Gastrocnemius medialis (tissue), 4 donors: ENCODE measurements around the gene RSL24D1. TPM values are rescaled to one million over a fixed set of nuclear protein-coding genes. Genes with fewer than 3 reads are reported as not detected.

Source experiments
- ATAC-seq, 2 donors: fragments of 150-250 bp; one replicate each; pipeline ENCODE4 v1.9.1; 2016
- DNase-seq, 2 donors: peaks; one replicate each; pipeline ENCODE4 v3.0.0-alpha.2; 2019
- H3K27ac ChIP-seq, 4 donors: fragments of 200-600 bp; sonication (generic); 1 replicate in 1 of 4; 2 replicates in 3 of 4; pipeline ENCODE4 v1.5.1; 2016 to 2018; ENCODE audit warnings: mild to moderate bottlenecking in 2 of 4, moderate library complexity in 1 of 4
- H3K27me3 ChIP-seq, 3 donors: fragments of 200-600 bp; sonication (generic) in 2 of 3; 1 replicate in 1 of 3; 2 replicates in 2 of 3; pipeline versions ENCODE4 v1.5.1 to v1.6.0; 2016 to 2019; ENCODE audit warnings: mild to moderate bottlenecking in 1 of 3, moderate library complexity in 1 of 3
- H3K36me3 ChIP-seq, 2 donors: fragments of 200-600 bp; sonication (generic) in 1 of 2; one replicate each; pipeline ENCODE4 v1.5.1; 2017 to 2018
- H3K4me1 ChIP-seq, 2 donors: fragments of 200-600 bp; sonication (generic) in 1 of 2; one replicate each; pipeline ENCODE4 v1.5.1; 2016 to 2017; ENCODE audit warnings: mild to moderate bottlenecking in 2 of 2
- H3K4me3 ChIP-seq, 4 donors: fragments of 200-600 bp; sonication (generic) in 3 of 4; 1 replicate in 1 of 4; 2 replicates in 3 of 4; pipeline ENCODE4 v1.5.1; 2016 to 2019; ENCODE audit warnings: mild to moderate bottlenecking in 2 of 4
- H3K9me3 ChIP-seq, 3 donors: fragments of 200-600 bp; sonication (generic) in 2 of 3; 1 replicate in 1 of 3; 2 replicates in 2 of 3; pipeline ENCODE4 v1.5.1; 2016 to 2019
- CTCF ChIP-seq, 5 experiments: fragments of 450-650 bp in 3 of 5; fragments of 200-600 bp in 2 of 5; sonication (generic) in 2 of 5; IDR thresholded peaks in 4 of 5; conservative IDR thresholded peaks in 1 of 5; 1 replicate in 4 of 5; 2 replicates in 1 of 5; pipeline ENCODE4 v1.5.1; 2016 to 2019; ENCODE audit warnings: antibody characterized with exemption in 5 of 5, mild to moderate bottlenecking in 3 of 5, moderate library complexity in 3 of 5
- POLR2A ChIP-seq, 2 donors: fragments of 450-650 bp; IDR thresholded peaks; one replicate each; pipeline ENCODE4 v1.6.1; 2017; ENCODE audit warnings: antibody characterized with exemption in 2 of 2, mild to moderate bottlenecking in 2 of 2, moderate library complexity in 2 of 2
- in situ Hi-C, 4 donors: fragments of 200-750 bp; cut with MboI; loops; one replicate each; pipeline versions ENCODE4 v1.15.0 to v1.8.0; 2017; ENCODE audit warnings: low sequenced_read_pairs in 4 of 4
- intact Hi-C: fragments of 100-400 bp; cut with DNase I; formaldehyde crosslinking; loops from one replicate; pipeline ENCODE4 v1.15.1; 2023; ENCODE audit warnings: low total_unique reads
- total RNA-seq, 4 donors: library from RNA; depleted of rRNA; stranded (reverse); fragments of >200 nt; gene quantifications; one replicate each; pipeline versions ENCODE4 v1.1.0 to v1.2.3, GENCODE V29; 2016

Gene RSL24D1
- total RNA-seq, 4 donors from 2014 or later, result 36.8 to 53.3 (median 52.0) TPM

GRCh38 chr15:55198706-55199105, 2.0 kb upstream of the RSL24D1 start:
- TF ChIP-seq POLR2A (IDR thresholded peaks at IDR 0.05), result no peak
- Histone ChIP-seq H3K9me3 (no peaks in the 10 kb centered on the region), H3K4me3 (no peak overlapping the region), H3K27ac (no peak overlapping the region), H3K36me3 (no peaks in the 10 kb centered on the region), H3K27me3 (no peaks in the 10 kb centered on the region), H3K4me1 (peaks cover 23 to 28% of the 10 kb centered on the region in 2 donors)
- no peak for DNase-seq
- no peak for ATAC-seq
- in situ Hi-C loops (no loop called here), intact Hi-C loops (loop anchor here (10.0 kb wide), 1 partner anchor 1046 kb away; the partner anchor contains the start of gene RFX7)

- Histone ChIP-seq H3K27me3 (no peaks in the 10 kb centered on the region), H3K4me3 (peak overlapping the region; percentile 83 to 100 (median 94)), H3K4me1 (peaks cover 23 to 30% of the 10 kb centered on the region in 2 donors), H3K27ac (peak overlapping the region; percentile 89 to 95 (median 94)), H3K9me3 (no peaks in the 10 kb centered on the region), H3K36me3 (no peaks in the 10 kb centered on the region)
- in situ Hi-C loops, result no loop called here
- intact Hi-C loops, result loop anchor here (2.0 to 10.0 kb wide), 2 partner anchors 211 to 1047 kb away; partner anchors contain the start of genes CCPG1, PIERCE2 and RFX7
- TF ChIP-seq POLR2A (IDR thresholded peaks at IDR 0.05), result no peak
- no peak for TF ChIP-seq CTCF (IDR thresholded peaks at IDR 0.05 in 4 of 5, conservative IDR thresholded peaks at IDR 0.05 in 1 of 5)
- no peak for ATAC-seq
- DNase-seq, result no peak
Observed at GRCh38 chr15:55197719-55198118, 978 bp upstream of the RSL24D1 start.

GRCh38 chr15:55197362-55197705, 593 bp upstream of the RSL24D1 start:
- H3K4me1 ChIP-seq, result peaks cover 23 to 30% of the 10 kb centered on the region in 2 donors
- TF ChIP-seq POLR2A (IDR thresholded peaks at IDR 0.05) (no peak), CTCF (IDR thresholded peaks at IDR 0.05 in 4 of 5, conservative IDR thresholded peaks at IDR 0.05 in 1 of 5) (no peak)
- H3K36me3 ChIP-seq, result no peaks in the 10 kb centered on the region
- peak overlapping the region; percentile 83 to 100 (median 94) for H3K4me3 ChIP-seq
- ATAC-seq (no peak), DNase-seq (no peak)
- no peaks in the 10 kb centered on the region for H3K27me3 ChIP-seq
- in situ Hi-C loops (no loop called here), intact Hi-C loops (loop anchor here (2.0 to 10.0 kb wide), 2 partner anchors 211 to 1047 kb away; partner anchors contain the start of genes CCPG1, PIERCE2 and RFX7)
- peak overlapping the region; percentile 89 to 95 (median 94) for H3K27ac ChIP-seq
- no peaks in the 10 kb centered on the region for H3K9me3 ChIP-seq

- no peak for ATAC-seq
- DNase-seq, result no peak
- no peaks in the 10 kb centered on the region for H3K27me3 ChIP-seq
- no peak for TF ChIP-seq CTCF (IDR thresholded peaks at IDR 0.05 in 4 of 5, conservative IDR thresholded peaks at IDR 0.05 in 1 of 5)
- TF ChIP-seq POLR2A (IDR thresholded peaks at IDR 0.05), result no peak
- peak overlapping the region; percentile 83 to 100 (median 94) for H3K4me3 ChIP-seq
- H3K27ac ChIP-seq, result peak overlapping the region; percentile 89 to 95 (median 94)
- H3K4me1 ChIP-seq, result peaks cover 23 to 30% of the 10 kb centered on the region in 2 donors
- H3K9me3 ChIP-seq, result no peaks in the 10 kb centered on the region
- intact Hi-C loops, result loop anchor here (2.0 to 10.0 kb wide), 2 partner anchors 213 to 1049 kb away; partner anchors contain the start of genes CCPG1, PIERCE2 and RFX7
- in situ Hi-C loops, result no loop called here
- peaks cover 0 to 13% of the 10 kb centered on the region in 2 donors for H3K36me3 ChIP-seq
Observed at GRCh38 chr15:55195996-55196395, 745 bp downstream of the RSL24D1 start.

GRCh38 chr15:55194256-55194655, 2.5 kb downstream of the RSL24D1 start:
- TF ChIP-seq POLR2A (IDR thresholded peaks at IDR 0.05), result no peak
- no peak for TF ChIP-seq CTCF (IDR thresholded peaks at IDR 0.05 in 4 of 5, conservative IDR thresholded peaks at IDR 0.05 in 1 of 5)
- Histone ChIP-seq H3K27ac (no peak overlapping the region), H3K4me1 (peaks cover 23 to 30% of the 10 kb centered on the region in 2 donors), H3K27me3 (no peaks in the 10 kb centered on the region), H3K9me3 (no peaks in the 10 kb centered on the region), H3K36me3 (peaks cover 0 to 30% of the 10 kb centered on the region in 2 donors), H3K4me3 (no peak overlapping the region)
- in situ Hi-C loops (no loop called here), intact Hi-C loops (loop anchor here (10.0 kb wide), 1 partner anchor 1051 kb away; the partner anchor contains the start of gene RFX7)
- no peak for ATAC-seq
- no peak for DNase-seq
